Activated T-cell treated with anti-CD3 and anti-CD28 coated beads for 48 hours (primary cell): ENCODE results near the gene RASGEF1B.
A peak's percentile ranks its signal among the peaks of the same experiment; 100 is the strongest.
"Not testable (repeated sequence)": the region's sequence is repeated elsewhere in the genome, so short reads cannot be mapped to it uniquely, and the experiment has no call there.

Experiments used
- DNase-seq: peaks from one replicate; pipeline ENCODE4 v3.0.0-alpha.2; 2020; ENCODE audit warnings: low read depth

RASGEF1B gene

DNA sequence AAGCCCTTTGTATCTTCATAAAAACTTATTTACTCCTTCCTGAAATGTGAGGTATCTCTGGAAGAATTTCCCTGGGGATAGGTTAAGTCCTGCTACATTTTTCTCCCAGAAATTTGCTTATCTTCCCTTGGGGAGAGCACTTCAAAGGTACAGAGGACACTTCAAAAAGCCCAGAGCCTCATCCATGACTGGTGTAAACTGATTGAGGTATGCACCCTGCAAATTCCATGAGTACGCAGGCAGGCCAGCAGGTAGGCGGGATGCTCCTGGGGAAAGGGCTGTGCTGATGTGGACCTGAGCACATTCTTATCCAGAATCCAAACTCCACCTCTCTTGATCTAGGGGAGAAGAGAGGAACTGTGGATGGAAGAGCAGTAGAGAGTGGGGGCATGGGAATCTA lies 26.3 kb upstream of the RASGEF1B start:
- no peak for DNase-seq

DNA sequence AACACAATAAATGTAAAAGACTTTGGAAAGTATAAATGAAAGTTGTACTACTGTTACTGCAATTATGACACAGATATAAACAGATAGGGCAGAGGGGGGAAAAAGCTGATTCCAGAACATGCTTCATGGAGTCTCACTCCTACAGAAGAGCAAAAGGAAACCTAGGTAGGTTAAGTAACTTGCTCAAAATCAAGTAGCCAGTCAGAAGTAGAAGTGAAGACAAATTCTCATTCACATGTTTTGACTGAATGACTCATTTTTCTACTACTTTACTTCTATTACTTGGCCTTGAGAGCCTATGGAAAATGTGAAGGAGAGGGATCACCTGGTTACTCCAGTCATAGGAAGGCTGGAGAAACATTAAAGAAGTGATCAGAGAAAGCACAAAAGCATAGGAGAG lies 23.6 kb upstream of the RASGEF1B start:
- no peak for DNase-seq

GRCh38 chr4:81494031-81494431 lies 22.3 kb upstream of the RASGEF1B start:
- no peak for DNase-seq

- no peak for DNase-seq
Measured at GRCh38 chr4:81492606-81493230, 21.0 kb upstream of the RASGEF1B start.

GRCh38 chr4:81491943-81492342 lies 20.2 kb upstream of the RASGEF1B start:
- no peak for DNase-seq

DNA sequence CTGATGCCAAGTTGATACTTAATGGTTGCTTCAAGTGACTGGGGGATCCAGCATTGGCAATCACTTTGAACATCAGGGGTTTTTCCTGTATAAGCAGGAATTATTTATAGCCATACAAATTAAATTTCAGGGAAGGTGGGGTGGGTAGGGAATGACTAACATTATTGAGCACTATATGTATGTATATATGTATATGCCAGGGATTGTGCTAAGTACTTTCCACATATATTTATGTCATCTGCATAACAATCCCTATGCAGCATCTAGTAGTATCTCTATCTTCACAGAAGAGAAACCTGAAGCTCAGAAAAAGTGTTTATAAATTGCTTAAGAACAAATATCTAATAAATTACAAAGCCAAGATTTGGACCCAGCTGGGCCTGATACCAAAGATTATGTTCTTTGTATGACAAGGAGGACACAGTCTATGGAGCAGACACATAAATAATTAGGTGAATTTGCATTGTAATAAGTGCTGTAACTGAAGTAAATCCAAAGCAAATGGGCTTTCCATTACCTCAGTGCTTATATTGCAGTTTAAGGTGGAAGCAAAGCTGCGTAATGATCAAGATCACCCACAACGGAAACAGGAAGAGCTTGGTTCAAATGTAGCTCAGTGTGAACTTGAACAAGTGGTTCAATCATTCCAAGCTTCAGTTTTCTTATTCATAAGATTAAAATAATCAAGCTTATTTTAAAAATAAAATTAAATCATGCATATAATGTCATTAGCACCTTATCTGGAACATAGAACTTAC lies 18.9 kb upstream of the RASGEF1B start:
- no peak for DNase-seq

- no peak for DNase-seq
Measured at GRCh38 chr4:81486502-81486901, 14.8 kb upstream of the RASGEF1B start.

- DNase-seq: no peak
Measured at GRCh38 chr4:81485310-81485980, 13.7 kb upstream of the RASGEF1B start.

GRCh38 chr4:81482326-81482725 lies 10.6 kb upstream of the RASGEF1B start:
- no peak for DNase-seq

GRCh38 chr4:81481151-81481550 lies 9.4 kb upstream of the RASGEF1B start:
- DNase-seq: no peak

- not testable (repeated sequence) for DNase-seq
Measured at GRCh38 chr4:81479573-81479972, 7.9 kb upstream of the RASGEF1B start.

- not testable (repeated sequence) for DNase-seq
Measured at GRCh38 chr4:81473331-81474265, 1.9 kb upstream of the RASGEF1B start.

DNA sequence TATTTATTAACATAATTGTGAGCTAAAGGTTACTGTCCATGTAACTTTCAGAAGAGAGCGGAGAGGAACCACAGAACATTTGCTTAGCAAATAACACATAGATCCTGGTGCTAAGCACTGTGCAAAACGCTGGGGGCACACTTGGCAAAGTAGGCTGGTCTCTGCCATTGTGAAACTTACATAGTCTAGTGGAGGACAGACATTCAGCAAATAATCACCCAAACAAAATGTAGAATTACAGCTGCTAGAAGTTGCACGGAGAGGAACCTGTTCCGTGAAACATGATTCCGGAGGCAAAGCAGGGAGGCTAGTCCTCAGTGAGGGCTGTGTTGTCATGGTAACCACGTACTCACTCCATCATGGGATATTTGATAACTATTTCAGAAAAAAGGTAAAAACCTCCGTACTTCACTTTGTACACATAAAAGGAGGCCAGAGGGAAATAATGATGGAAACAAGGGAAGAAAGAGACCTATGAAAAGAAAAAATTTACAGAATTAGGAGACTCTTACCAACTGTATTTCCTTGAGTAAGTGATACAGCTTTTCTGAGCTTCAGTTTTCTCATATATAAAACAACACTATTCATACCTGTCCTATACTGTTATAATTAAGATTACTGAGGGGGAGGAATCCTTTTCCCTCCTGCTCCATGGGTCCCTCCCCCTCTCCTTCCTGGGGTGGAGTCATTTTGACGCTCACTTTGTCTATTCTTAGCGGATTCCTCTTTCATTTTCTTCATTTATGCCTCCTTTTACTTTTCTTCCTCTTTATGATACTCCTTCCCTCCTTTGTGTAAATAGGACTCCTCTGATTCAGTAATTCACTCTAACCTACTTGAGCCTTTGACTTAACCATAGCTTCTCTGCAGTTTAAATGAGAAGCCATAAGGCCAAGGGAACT lies 825 bp upstream of the RASGEF1B start:
- no peak for DNase-seq

- DNase-seq: no peak
Measured at GRCh38 chr4:81471298-81471587, 464 bp downstream of the RASGEF1B start.

- DNase-seq: peak; percentile 17
Measured at GRCh38 chr4:81470456-81471297, 1.0 kb downstream of the RASGEF1B start.

GRCh38 chr4:81469781-81470455 lies 1.8 kb downstream of the RASGEF1B start:
- no peak for DNase-seq

GRCh38 chr4:81468678-81469077 lies 3.0 kb downstream of the RASGEF1B start:
- DNase-seq: no peak

DNA sequence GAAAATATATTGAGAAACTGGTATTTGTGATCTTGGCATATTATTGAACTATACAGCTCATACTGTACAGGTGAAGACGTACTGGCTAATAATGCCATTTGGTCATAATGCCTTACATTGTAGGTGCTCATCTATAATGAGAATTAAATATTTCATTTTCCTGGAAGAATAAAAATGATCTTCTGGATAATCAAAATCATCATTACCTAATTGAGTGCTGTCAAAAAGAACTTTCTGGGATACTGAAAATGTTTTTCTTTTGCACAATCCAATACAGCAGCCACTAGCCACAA lies 4.1 kb downstream of the RASGEF1B start:
- no peak for DNase-seq

DNA sequence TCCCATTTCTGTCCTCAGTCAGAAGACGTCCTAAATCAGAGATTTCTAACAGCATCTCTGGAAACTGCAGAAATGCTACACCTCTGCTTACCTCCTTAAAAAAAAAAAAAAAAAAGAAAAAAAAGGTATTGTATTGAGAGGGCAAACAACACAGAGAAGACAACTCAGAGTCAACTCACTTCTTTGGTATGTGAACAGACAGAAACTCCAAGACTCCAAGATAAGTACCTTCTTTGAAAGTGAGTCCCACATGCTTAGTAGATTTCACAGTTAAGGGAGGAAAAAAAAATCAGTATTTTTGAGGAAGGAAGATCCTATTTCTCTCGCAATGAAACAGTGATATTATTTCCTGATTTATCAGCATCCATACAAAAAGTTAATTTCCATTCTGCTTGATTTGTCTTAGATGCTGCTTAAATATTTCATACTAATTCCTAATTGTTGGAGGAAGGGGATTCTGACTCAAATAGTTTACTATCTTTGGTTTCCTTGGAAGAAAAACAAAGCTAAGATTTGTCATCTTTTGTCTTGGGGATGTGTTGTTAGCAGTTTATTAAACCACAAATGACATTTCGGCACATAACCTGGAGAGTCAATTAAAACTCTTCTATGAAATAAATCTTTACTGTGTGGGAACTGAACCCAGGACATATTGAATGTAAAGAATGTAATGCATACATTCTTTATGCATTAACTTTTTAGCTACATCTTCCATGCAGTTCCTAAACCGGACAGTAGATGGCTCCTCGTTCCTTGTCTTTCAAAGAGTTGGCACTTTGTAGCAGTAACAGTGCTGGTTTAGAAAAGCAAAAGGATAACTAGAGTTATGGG lies 4.7 kb downstream of the RASGEF1B start:
- peak; percentile 46 for DNase-seq
